NCI-H2107 (cell line): ENCODE measurements around the gene AHSP.
"Not testable (repeated sequence)": the region's sequence is repeated elsewhere in the genome, so short reads cannot be mapped to it uniquely, and the experiment has no call there.

Experiments
- DNase-seq: peaks from one replicate; lab custom pipeline; 2025; lab: John Stamatoyannopoulos, UW

AHSP gene

DNA sequence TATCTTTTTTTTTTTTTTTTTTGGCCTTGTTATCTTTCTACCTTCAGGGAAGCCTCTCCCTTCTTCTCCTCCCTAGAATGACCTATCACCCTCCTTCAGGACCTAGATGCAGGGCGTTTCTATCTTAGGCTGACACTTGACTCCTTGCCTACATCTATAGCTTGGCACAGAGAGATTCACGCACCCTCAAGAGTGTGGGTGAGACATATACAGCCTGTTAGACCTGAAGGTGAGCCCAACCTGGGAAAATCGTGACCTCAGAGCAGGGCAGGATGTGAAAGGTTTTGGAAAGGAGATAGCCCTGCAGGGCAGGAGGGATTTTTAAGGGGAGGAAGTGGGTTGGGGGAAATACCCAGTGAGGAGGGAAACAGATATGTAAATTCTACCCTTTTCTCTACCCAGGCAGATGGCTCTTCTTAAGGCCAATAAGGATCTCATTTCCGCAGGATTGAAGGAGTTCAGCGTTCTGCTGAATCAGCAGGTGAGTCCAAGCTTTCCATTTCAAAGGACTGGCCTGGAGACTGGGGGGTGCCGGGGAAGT, at the start of gene AHSP:
Gene AHSP, plus strand, starts transcription at position 167 of the 541 bp plus-strand sequence. Its CDS starts 240 bp downstream, at position 407.
- no peak for DNase-seq

DNA sequence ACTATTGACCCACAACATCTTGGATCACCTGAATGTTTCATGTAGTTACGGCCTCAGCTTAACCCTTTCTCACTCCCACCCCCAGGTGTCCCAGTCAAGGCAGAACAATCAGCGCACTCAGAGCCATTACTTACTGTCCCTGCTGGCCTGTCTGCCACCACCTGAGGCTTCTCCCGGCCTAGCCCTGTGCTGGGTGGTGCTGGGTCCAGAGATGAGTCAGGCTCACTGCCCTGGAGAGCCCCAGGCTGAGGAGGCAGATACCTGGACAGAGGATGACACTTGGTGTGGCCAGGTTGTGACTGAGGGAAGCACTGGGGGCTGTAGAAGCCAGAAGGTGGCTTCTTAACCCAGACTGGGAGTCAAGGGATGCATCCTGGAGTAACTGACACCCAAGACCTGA, 48.7 kb upstream of the AHSP start:
- no peak for DNase-seq

DNA sequence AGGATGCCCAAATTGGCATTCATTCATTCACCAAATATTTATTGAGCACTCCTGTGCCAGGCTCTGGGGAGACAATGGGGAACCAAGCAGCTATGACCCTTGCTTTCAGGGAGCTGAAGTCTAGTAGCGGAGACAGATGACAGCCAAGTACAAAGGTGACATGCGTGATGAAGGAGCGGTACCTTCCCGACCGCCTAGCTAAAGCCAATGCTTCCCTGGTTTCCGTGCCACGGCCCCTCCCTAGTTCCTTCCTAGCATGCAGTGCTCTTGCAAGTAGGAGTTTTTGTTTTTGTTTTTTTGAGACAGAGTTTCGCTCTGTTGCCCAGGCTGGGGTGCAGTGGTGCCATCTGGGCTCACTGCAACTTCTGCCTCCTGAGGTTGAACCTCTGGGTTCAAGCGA, 47.9 kb upstream of the AHSP start:
- DNase-seq: no peak

DNA sequence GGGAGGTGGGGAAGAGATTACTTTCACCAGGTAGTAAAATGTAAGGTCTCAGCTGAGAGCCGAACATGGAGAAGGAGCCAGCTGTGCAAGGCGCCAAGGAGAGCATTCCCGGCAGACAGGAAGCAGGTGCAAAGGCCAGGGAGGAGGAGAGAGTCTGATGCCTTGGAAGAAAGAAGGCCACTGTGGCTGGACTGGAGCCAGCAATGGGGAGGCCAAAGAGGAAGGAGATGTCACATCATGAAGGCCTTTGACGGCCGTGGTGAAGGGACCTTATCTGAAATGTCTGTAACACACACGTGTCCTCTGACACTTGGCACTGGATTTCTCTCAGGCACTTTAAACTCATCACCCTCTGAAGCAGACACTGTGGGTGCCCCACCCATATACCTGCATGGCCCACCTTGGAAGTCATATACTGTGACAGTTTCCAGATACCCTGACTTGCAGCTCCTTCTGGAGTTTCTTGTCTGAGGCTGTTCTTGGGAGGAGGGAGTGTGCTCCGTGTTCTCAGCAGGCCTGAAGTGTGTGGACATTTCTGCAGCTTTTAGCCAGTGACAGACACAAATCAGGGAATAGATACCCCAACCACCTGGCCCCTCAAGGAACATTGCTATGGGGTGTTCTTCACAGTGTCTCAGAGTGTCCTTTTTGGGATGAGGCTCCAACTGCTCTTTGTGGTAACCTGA, 46.7 kb upstream of the AHSP start:
- DNase-seq: no peak

GRCh38 chr16:31483081-31483480, 44.6 kb upstream of the AHSP start, which contains the start of gene SLC5A2:
TSS of gene SLC5A2 (plus strand) at chr16:31483123. CDS start at chr16:31483137, 14 bp downstream.
- DNase-seq: no peak

DNA sequence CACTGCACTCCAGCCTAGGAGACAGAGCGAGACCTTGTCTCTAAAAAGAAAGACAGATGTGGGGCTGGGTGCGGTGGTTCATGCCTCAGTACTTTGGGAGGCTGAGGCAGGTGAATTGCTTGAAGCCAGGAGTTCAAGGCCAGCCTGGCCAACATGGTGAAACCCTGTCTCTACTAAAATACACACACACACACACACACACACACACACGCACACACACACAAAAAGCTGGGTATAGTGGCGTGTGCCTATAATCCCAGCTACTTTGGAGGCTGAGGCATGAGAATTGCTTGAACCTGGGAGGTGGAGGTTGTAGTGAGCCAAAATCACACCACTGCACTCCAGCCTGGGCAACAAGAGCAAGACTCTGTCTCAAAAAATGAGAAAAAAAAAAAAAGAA, 43.7 kb upstream of the AHSP start:
- not testable (repeated sequence) for DNase-seq

DNA sequence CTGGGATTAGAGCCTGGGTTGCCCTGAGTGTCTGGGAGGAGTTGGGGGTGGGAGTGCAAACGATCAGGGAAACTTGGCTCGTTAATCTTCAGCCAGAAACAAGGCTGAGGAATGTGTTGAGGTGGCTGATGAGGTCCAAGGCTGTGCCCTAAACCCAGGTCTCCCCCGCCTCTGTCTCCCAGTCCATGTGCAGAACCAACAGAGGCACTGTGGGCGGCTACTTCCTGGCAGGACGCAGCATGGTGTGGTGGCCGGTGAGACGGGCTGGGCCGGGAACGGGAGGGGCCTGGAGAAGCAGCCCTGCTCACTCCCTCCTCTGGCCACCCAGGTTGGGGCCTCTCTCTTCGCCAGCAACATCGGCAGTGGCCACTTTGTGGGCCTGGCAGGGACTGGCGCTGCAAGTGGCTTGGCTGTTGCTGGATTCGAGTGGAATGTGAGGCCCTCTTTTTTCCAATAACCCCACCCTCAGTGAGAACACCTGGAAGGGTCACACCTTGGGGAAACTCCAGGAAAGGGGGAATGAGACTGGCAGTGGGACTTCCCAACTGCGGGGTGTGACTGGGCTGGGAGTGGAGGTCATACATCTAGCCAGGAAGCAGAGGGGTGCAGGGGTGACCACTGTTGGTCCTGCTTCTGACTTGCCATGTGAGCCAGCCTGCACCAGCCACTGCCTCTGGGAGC, 43.1 kb upstream of the AHSP start:
- DNase-seq: no peak

DNA sequence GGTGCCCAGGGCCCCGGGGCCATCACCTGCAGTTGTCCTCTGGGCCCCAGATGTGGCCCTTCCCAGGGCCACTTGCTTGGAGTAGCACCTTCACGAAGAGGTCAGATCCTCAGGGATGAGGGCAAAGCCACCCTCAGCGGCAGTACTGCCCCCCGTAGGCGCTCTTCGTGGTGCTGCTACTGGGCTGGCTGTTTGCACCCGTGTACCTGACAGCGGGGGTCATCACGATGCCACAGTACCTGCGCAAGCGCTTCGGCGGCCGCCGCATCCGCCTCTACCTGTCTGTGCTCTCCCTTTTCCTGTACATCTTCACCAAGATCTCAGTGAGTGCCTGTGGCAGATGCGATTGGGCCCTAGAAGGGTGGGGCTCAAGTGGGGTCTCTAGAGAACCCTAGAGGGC, 42.1 kb upstream of the AHSP start:
- DNase-seq: no peak

- no peak for DNase-seq
Observed at GRCh38 chr16:31486045-31486444, 41.7 kb upstream of the AHSP start.

- DNase-seq: no peak
Observed at GRCh38 chr16:31487071-31487719, 40.5 kb upstream of the AHSP start.

- no peak for DNase-seq
Observed at GRCh38 chr16:31487720-31488467, 39.8 kb upstream of the AHSP start.

GRCh38 chr16:31488468-31489297, 39.0 kb upstream of the AHSP start:
- DNase-seq: no peak

DNA sequence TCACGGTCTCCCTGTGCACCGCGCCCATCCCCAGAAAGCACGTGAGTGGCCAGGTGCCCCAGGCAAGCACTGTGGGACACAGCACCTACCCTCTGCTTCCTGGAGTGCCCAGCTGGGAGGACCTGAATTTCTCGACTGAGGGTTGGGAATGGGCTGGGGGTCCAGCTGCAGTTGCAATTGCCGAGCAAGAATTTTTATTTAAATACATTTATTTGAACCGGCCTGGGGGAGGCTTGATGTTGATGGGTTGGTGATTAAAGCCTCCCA, 38.5 kb upstream of the AHSP start:
- no peak for DNase-seq

DNA sequence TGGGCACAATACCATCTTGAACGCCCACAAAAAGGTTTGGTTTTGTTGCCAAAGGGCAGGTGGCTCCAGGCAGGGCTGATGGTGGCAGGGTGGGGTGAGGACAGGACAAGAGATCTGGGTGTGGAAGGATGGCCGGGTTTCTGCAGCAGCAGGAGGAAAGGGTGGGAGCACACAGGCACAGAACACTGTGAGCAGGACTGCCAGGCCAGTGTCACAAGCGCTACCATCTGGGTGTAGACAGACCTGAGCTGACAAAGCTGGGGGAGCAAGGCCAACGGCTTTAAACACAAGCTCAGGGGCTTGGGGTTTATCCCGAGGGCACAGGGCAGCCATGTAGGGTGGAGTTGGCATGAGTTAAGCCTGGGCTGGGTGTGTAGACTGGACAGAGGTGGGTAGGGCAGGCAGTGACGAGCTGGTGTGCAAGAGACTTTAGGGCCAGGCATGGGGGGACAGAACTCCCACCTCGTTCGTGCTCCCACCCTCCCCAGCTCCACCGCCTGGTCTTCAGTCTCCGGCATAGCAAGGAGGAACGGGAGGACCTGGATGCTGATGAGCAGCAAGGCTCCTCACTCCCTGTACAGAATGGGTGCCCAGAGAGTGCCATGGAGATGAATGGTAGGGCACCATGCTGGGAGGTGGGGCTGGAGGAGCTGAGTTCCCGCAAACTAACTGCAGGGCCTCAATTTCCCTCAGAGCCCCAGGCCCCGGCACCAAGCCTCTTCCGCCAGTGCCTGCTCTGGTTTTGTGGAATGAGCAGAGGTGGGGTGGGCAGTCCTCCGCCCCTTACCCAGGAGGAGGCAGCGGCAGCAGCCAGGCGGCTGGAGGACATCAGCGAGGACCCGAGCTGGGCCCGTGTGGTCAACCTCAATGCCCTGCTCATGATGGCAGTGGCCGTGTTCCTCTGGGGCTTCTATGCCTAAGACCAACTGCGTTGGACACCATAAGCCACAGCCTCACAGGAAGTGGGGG, 37.8 kb upstream of the AHSP start:
- no peak for DNase-seq

GRCh38 chr16:31491778-31492418, 35.8 kb upstream of the AHSP start:
- no peak for DNase-seq

GRCh38 chr16:31493506-31494125, 34.1 kb upstream of the AHSP start:
- DNase-seq: no peak

DNA sequence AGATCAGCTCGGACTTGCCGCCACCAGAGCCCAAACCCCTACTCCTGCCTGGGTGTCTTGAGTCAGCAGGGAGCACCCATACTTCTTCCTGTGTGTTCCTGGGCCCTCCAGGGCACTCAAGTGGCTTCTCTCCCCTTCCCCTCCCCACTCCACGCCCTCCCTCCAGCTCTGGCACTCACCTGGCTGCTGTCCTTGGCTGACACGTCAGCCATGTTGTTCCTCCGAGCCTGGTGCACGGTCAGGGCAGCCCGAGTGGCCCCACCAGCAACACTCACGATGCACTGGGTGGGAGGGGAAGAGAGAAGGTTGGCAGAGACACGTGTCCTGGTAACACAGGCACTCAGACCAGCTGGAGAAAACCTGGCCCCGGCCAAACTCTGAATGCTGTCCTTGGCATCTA, 31.0 kb upstream of the AHSP start:
- no peak for DNase-seq

GRCh38 chr16:31498493-31498892, 29.2 kb upstream of the AHSP start:
- no peak for DNase-seq

DNA sequence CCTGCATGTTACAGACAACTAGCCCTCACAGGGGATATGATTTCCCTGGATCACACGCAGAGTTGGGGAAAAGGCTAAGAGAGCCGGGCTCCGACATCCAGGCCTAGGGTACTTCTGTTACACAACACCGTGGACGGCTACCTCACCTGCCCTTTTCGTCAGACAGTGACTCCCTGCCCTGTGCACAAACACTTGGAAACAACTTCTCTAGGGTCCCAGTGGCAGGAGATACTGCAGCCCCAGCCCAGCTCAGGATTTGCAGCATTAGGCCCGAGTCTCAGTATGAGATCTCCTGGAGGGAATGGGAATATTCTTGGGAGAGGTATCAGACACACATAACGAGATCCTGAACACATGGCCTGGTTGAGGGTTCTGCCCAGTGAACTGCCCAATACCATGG, 27.8 kb upstream of the AHSP start:
- DNase-seq: no peak
